ENCODE results near the gene RASSF4. TPM values are rescaled to one million over a fixed set of nuclear protein-coding genes. Genes with fewer than 3 reads are reported as not detected.

The RASSF4 gene
- total RNA-seq, 1 donor from 2014 or later: 21.2 TPM

DNA sequence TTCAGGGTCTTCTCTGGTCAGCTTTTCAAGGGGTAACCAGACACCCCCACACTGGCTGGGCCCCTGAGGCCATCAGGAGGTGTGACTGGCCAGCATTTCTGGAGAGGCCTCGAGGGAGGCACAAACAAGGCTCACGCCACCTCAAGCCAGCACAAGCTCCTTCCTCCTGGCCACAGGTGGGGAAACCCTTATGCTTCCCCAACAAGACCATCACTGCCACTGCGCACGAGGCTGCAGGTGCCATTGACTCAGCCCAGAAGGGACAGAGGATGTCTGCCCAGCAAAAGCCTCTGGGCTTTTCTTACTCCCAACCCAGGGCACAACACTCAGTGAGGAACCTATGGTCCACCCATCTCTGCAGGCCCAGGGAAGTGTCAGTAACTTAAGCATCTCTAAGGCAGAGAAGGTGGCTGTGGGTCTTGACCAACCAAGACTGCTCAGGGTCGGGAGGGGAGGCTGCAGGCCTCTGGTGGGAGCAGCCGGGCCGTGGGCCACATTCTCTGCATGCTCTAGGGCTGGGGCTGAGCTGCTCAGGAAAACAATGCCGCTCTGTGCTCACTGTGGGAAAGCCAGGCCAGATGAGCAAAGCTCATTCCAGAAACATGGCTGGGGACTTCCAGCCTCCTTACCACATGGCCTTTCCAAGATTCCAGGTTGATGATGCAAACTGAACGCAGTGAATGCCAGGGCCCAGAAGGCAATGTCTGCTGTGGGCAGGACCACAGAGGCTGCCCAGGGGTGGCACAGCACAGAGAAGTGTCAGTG lies 24.2 kb upstream of the RASSF4 start:
- Mint-ChIP-seq H3K4me1 (ENCODE audit: low read depth) (peaks cover 7% of the 10 kb centered on the region), H3K27ac (peak overlapping the region; percentile 91), H3K4me3 (ENCODE audit: low read depth) (no peak overlapping the region), H3K27me3 (peaks cover 6% of the 10 kb centered on the region), H3K36me3 (ENCODE audit: insufficient read depth) (peaks cover 4% of the 10 kb centered on the region), H3K9me3 (ENCODE audit: low read depth) (peaks cover 10% of the 10 kb centered on the region)
- no peak for DNase-seq (ENCODE audit: low spot score, unreplicated experiment)
- TF ChIP-seq, protein P1, sequence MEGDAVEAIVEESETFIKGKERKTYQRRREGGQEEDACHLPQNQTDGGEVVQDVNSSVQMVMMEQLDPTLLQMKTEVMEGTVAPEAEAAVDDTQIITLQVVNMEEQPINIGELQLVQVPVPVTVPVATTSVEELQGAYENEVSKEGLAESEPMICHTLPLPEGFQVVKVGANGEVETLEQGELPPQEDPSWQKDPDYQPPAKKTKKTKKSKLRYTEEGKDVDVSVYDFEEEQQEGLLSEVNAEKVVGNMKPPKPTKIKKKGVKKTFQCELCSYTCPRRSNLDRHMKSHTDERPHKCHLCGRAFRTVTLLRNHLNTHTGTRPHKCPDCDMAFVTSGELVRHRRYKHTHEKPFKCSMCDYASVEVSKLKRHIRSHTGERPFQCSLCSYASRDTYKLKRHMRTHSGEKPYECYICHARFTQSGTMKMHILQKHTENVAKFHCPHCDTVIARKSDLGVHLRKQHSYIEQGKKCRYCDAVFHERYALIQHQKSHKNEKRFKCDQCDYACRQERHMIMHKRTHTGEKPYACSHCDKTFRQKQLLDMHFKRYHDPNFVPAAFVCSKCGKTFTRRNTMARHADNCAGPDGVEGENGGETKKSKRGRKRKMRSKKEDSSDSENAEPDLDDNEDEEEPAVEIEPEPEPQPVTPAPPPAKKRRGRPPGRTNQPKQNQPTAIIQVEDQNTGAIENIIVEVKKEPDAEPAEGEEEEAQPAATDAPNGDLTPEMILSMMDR (IDR thresholded peaks at IDR 0.05; ENCODE audit: unreplicated experiment): no peak

DNA sequence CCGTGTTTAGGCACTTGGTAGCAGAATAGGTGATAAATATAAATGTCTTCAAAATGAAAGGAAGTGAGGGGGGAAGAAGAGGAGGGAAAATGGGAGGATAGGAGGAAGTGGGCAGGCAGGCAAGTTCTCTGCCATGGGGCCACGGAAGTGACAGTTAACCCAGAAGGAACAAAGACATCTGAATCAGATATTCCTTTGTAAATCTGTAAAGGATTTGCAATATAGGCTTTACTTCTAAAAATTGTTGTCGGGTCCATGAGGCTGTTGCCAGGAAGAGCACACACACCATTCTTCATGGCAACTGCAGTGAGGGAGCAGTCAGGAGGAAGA lies 23.7 kb upstream of the RASSF4 start:
- Mint-ChIP-seq H3K36me3 (ENCODE audit: insufficient read depth) (peaks cover 4% of the 10 kb centered on the region), H3K9me3 (ENCODE audit: low read depth) (peaks cover 10% of the 10 kb centered on the region), H3K4me1 (ENCODE audit: low read depth) (peaks cover 7% of the 10 kb centered on the region), H3K4me3 (ENCODE audit: low read depth) (no peak overlapping the region), H3K27ac (peak overlapping the region; percentile 91), H3K27me3 (peaks cover 6% of the 10 kb centered on the region)
- TF ChIP-seq, protein P1 (IDR thresholded peaks at IDR 0.05; ENCODE audit: unreplicated experiment): no peak
- DNase-seq (ENCODE audit: low spot score, unreplicated experiment): no peak

DNA sequence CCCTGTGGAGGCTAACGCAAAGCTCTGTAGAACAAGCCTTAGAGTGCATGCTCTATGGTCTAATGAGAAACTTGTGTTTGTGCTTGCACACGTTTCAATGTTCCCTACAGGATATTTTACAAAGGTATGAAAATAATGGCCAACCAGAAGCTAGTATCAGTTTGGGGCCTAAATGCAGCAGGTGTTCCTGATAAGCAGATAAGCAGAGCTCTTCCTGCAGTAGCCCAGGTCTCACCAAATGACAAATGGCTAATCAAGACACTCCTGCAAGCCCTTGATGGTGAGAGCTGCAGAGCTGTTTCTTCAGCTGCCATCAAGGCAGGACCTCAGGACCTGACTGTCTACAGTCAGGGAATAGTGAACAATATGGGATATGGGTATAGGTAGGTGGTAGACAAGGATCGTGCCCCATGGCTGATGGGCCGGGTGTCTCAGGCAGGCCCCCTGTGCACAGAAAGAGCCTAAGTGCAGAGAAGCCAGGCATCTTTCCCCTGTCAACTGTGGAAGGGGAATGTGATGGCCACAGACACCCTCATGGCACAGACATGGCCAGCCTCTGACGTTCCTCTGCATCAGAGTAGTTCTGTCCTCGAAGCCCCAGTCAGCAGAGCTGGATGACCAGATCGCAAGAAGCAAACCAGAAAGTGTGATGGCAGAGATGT lies 23.2 kb upstream of the RASSF4 start:
- TF ChIP-seq, protein P1 (IDR thresholded peaks at IDR 0.05; ENCODE audit: unreplicated experiment): no peak
- Mint-ChIP-seq H3K4me1 (ENCODE audit: low read depth) (peaks cover 7% of the 10 kb centered on the region), H3K4me3 (ENCODE audit: low read depth) (no peak overlapping the region), H3K9me3 (ENCODE audit: low read depth) (peaks cover 15% of the 10 kb centered on the region), H3K36me3 (ENCODE audit: insufficient read depth) (peaks cover 4% of the 10 kb centered on the region), H3K27me3 (peaks cover 3% of the 10 kb centered on the region), H3K27ac (no peak overlapping the region)
- DNase-seq (ENCODE audit: low spot score, unreplicated experiment): no peak

DNA sequence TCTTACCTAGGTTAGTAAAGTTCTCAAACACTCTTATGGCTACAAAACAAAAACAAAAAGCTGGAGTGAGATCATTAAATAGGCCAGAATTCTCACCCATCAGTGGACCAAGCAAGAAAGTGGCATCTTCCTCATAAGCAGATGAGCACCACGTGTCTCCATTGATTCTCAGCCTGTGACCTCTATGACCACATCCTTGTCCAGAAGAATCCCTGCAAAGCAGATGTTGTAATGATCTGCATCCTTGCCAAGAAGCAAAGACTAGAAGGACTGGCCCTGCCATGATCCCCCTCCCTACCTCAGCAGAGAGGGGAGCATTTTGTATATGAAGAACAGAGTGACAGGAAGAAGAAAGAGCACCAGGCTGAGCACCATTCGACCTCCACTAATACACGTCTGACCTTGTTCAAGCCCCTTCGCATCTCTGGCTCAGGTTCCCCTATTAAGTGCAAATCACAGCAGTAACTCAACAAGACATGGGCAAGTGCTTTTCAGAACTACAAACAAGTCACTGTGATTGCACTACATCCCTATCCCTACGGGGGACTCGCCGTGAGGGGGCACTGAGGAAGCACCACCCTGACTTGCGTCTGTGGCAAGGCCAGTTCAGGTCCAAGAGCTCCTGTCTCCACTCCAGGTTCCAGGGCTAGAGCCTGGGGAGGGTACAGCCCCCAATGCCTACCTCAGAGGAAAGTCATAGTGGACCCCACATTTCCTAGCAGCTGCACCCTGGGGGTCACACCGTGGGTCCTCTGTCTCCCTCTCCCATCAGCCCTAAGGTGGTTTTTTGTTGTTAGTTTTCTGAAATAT lies 22.2 kb upstream of the RASSF4 start:
- Mint-ChIP-seq H3K4me3 (ENCODE audit: low read depth) (no peak overlapping the region), H3K27ac (no peak overlapping the region), H3K36me3 (ENCODE audit: insufficient read depth) (peaks cover 4% of the 10 kb centered on the region), H3K9me3 (ENCODE audit: low read depth) (peaks cover 21% of the 10 kb centered on the region), H3K27me3 (peaks cover 3% of the 10 kb centered on the region), H3K4me1 (ENCODE audit: low read depth) (peaks cover 7% of the 10 kb centered on the region)
- DNase-seq (ENCODE audit: low spot score, unreplicated experiment): no peak
- TF ChIP-seq, protein P1 (IDR thresholded peaks at IDR 0.05; ENCODE audit: unreplicated experiment): no peak

DNA sequence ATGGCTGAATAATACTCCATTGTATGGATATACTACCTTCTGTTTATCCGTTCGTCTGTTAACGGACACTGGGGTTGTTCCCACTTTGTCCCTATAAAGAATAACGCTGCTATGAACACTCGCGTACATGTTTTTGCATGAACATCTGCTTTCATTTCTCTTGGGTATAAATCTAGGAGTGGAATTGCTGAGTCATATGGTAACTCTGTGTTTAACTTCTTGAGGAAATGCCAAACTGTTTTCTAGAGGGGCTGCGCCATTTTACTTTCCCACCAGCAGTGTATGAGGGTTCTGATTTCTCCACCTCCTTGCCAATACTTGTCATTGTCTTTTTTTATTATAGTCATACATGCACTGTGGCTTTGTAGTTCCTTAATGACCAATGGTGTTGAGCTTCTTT lies 20.6 kb upstream of the RASSF4 start:
- Mint-ChIP-seq H3K27me3 (peaks cover 3% of the 10 kb centered on the region), H3K27ac (no peak overlapping the region), H3K4me3 (ENCODE audit: low read depth) (no peak overlapping the region), H3K4me1 (ENCODE audit: low read depth) (peaks cover 7% of the 10 kb centered on the region), H3K9me3 (ENCODE audit: low read depth) (peaks cover 22% of the 10 kb centered on the region), H3K36me3 (ENCODE audit: insufficient read depth) (peaks cover 4% of the 10 kb centered on the region)
- TF ChIP-seq, protein P1 (IDR thresholded peaks at IDR 0.05; ENCODE audit: unreplicated experiment): no peak
- no peak for DNase-seq (ENCODE audit: low spot score, unreplicated experiment)
